ENCODE results near the gene GFRA1.

- no peak for TF ChIP-seq POLR2AphosphoS5 (IDR thresholded peaks at IDR 0.05)
- TF ChIP-seq, protein P1, sequence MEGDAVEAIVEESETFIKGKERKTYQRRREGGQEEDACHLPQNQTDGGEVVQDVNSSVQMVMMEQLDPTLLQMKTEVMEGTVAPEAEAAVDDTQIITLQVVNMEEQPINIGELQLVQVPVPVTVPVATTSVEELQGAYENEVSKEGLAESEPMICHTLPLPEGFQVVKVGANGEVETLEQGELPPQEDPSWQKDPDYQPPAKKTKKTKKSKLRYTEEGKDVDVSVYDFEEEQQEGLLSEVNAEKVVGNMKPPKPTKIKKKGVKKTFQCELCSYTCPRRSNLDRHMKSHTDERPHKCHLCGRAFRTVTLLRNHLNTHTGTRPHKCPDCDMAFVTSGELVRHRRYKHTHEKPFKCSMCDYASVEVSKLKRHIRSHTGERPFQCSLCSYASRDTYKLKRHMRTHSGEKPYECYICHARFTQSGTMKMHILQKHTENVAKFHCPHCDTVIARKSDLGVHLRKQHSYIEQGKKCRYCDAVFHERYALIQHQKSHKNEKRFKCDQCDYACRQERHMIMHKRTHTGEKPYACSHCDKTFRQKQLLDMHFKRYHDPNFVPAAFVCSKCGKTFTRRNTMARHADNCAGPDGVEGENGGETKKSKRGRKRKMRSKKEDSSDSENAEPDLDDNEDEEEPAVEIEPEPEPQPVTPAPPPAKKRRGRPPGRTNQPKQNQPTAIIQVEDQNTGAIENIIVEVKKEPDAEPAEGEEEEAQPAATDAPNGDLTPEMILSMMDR (IDR thresholded peaks at IDR 0.05): no peak
These were observed 104.7 kb downstream of the GFRA1 start for GRCh38 chr10:116168329-116168728.
